GM06990 (cell line): ENCODE data around the gene LIPT2.

Experiments
- DNase-seq: peaks from one replicate; pipeline ENCODE4 v3.0.0-alpha.2; 2011; ENCODE audit not compliant: insufficient read length; ENCODE audit errors: extremely low read depth
- H3K27me3 ChIP-seq: replicated peaks from 2 replicates; pipeline ENCODE4 v1.6.0; 2011; ENCODE audit warnings: low read length; ENCODE audit not compliant: control insufficient read depth, insufficient read depth
- H3K36me3 ChIP-seq: 2 replicates; pipeline ENCODE4 v1.5.1; 2011; ENCODE audit warnings: low read length; ENCODE audit not compliant: control insufficient read depth, insufficient read depth
- H3K4me3 ChIP-seq: replicated peaks from 2 replicates; pipeline ENCODE4 v1.5.1; 2011; ENCODE audit warnings: low read depth, mild to moderate bottlenecking, control low read depth, low read length
- TF ChIP-seq, protein P1 (sequence below): IDR thresholded peaks from 2 replicates; pipeline ENCODE4 v1.5.1; 2011; ENCODE audit warnings: low read length, control low read depth, mild to moderate bottlenecking, inconsistent platforms; ENCODE audit not compliant: insufficient read depth, poor library complexity, severe bottlenecking

LIPT2 gene

DNA sequence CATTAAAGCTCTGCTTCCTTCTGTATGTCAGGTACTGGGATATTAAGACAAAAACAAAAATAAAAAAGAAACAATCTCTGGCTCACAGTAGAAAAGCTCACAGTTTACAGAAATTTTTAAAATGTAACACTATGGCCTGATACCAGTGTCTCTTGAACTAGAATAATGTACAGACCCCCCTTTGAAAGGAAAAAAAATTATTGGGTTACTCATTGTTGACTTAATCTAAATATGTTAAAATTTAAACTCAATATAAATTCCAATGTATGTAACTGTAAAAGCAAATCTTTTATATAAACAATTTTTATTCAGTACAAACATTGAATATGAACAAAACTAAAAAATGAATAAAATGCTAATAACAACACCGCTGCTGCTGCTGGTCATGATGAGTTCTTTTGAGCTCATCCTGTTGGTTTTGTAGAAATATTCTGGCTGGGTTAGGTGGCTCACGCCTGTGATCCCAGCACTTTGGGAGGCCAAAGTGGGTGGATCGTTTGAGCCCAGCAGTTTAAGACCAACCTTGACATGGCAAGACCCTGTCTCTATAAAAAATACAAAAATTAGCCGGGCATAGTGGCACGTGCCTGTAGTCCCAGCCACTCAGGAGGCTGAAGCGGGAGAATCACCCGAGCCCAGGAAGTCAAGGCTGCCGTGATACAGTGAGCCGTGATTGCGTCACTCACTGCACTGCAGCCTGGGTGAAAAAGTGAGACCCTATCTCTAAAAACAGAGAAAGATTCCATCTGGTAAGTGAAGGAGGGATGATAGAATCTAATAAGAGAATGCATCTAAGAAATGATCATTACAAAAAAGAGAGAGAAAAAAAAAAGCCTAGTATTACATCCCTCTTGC is 14.4 kb downstream of the LIPT2 start:
- no peak for DNase-seq
- Histone ChIP-seq H3K36me3 (no peaks in the 10 kb centered on the region), H3K4me3 (no peak overlapping the region), H3K27me3 (no peaks in the 10 kb centered on the region; the same call in 1 of the 2 replicates)
- TF ChIP-seq, protein P1, sequence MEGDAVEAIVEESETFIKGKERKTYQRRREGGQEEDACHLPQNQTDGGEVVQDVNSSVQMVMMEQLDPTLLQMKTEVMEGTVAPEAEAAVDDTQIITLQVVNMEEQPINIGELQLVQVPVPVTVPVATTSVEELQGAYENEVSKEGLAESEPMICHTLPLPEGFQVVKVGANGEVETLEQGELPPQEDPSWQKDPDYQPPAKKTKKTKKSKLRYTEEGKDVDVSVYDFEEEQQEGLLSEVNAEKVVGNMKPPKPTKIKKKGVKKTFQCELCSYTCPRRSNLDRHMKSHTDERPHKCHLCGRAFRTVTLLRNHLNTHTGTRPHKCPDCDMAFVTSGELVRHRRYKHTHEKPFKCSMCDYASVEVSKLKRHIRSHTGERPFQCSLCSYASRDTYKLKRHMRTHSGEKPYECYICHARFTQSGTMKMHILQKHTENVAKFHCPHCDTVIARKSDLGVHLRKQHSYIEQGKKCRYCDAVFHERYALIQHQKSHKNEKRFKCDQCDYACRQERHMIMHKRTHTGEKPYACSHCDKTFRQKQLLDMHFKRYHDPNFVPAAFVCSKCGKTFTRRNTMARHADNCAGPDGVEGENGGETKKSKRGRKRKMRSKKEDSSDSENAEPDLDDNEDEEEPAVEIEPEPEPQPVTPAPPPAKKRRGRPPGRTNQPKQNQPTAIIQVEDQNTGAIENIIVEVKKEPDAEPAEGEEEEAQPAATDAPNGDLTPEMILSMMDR: no peak

DNA sequence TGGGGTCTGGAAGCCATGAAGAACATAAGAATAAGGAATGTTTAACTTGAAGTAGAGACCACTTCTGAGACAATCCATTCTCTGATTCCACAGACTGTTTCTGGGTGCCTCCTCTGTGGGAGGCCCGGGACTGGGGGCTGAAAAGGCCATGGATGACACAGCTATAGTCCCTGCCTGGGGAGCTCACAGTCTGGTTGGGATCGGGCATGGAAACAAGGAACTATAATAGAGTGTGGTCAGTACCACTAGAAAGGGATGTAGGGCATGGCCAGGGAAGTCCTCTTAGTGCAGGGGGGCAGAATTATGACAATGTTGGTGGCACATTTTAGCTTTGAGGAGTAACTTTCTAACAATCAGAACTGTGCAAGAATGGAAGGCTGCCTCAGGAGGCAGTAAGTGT is 17.0 kb downstream of the LIPT2 start:
- H3K27me3 ChIP-seq: no peaks in the 10 kb centered on the region
- TF ChIP-seq, protein P1: no peak
- no peak for DNase-seq
- H3K36me3 ChIP-seq: no peaks in the 10 kb centered on the region
- no peak overlapping the region for H3K4me3 ChIP-seq

DNA sequence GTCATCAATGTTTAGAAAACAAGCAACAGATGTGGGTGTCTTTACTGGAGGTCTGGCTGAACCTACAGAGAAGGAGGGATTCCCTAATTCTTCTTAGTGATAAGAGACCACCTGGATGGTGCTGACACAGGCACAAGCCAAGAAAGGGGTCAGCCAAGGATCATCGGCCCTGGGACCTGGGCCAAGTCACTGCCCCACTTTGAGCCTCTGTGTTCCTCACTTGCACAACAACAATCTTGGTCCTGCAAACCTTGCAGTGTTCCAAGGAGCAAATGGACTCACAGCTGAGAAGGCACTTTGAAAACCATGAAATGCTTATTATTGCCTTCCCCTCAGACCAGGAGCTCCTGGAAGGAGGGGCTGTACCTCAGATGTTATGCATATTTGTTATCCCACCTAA is 19.2 kb downstream of the LIPT2 start:
- H3K36me3 ChIP-seq: no peaks in the 10 kb centered on the region
- TF ChIP-seq, protein P1: no peak
- no peak overlapping the region for H3K4me3 ChIP-seq
- no peaks in the 10 kb centered on the region for H3K27me3 ChIP-seq
- no peak for DNase-seq

DNA sequence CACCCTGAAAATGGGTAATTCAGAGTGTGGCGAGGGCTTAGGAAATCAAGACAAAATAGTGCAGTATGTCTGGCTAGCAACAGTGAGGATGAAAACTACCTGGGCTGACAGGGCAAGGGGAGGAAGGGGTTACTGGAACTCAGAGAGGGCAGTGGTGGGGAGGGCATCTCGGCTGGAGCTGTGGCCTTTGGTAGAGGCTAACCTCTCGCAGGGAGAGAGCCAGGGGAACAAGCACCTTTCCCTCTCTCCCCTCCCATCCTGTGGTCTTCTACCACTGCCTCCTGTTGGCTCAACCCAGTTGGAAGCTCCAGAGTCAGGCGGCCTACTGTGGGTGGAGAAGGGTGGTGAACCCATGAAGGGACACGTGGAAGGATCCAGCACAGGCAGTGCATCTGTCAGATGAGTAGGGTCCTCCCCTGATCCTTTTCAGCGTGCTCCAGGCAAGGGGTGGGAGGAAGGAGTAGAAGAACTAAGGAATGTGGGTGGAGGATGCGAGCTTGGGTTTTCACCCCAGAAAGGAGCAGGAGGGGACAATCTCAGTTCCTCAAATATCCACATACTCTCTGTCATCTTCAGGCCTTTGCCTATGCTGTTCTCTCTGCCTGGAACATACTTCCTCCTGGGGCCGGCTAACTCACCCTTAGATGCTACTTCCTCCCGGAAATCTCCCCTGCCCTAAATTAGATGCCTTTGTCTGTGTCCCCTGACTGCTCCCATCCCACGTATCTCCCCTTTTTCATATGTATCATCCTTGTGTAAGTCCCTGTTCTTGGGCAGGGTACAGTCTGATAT is 19.9 kb downstream of the LIPT2 start:
- TF ChIP-seq, protein P1: no peak
- no peak overlapping the region for H3K4me3 ChIP-seq
- DNase-seq: no peak
- no peaks in the 10 kb centered on the region for H3K27me3 ChIP-seq
- no peaks in the 10 kb centered on the region for H3K36me3 ChIP-seq

DNA sequence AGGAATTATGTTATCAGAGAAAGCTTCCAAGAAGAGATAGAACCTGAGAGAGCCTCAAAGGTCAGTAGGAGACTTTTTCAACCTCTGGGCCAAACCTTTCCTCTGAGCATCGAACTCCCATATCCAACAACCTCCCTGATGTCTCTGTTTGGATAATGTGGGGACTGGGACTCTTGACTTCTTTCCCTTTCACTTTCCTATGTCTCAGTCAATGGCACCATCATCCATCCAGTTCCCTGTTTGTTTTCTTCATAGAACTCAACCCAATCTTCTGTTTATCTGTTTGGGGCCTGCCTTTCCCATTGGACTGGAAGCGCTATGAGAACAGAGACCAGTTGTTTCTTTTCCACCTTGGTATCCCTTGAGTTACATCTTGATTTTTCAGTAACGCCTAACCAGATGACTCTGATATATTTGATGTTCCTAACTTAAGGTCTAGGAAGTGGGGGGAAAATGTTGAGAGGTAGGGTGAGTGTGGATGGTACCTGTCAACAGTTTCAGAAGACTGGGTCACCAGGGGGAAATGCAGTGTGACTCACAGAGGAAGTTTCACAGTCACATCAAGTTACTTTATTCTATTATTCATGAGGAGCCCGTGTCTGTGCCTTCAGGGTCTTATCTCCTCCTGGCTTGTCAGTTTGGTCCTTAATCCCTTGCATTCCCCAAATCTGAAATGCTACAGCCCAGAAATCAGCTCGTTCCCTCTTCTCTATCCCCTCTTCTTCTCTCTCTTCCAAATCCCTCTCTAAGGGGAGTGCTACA is 21.7 kb downstream of the LIPT2 start:
- no peak overlapping the region for H3K4me3 ChIP-seq
- H3K27me3 ChIP-seq: peaks cover 2% of the 10 kb centered on the region
- no peak for DNase-seq
- H3K36me3 ChIP-seq: no peaks in the 10 kb centered on the region
- TF ChIP-seq, protein P1: no peak
